GM18511 (cell line): ENCODE results near the gene RUBCN.
A peak's percentile ranks its signal among the peaks of the same experiment; 100 is the strongest.

Source experiments
- ATAC-seq: cut with Tn5 transposase; IDR thresholded peaks from one replicate; pipeline ENCODE4 v1.9.1; 2021; ENCODE audit warnings: mild to moderate bottlenecking, moderate library complexity; ENCODE audit not compliant: unreplicated experiment

Gene RUBCN

GRCh38 chr3:197736491-197737318 is at the start of gene RUBCN:
TSS of gene RUBCN (minus strand) at chr3:197736904. CDS start at chr3:197736719, 185 bp downstream.
- ATAC-seq, result peak; percentile 81

- no peak for ATAC-seq
These were observed 47.4 kb upstream of the RUBCN start for GRCh38 chr3:197784019-197784585.

GRCh38 chr3:197782230-197782629 is 45.5 kb upstream of the RUBCN start:
- no peak for ATAC-seq

GRCh38 chr3:197775317-197775716 is 38.6 kb upstream of the RUBCN start:
- ATAC-seq, result no peak

DNA sequence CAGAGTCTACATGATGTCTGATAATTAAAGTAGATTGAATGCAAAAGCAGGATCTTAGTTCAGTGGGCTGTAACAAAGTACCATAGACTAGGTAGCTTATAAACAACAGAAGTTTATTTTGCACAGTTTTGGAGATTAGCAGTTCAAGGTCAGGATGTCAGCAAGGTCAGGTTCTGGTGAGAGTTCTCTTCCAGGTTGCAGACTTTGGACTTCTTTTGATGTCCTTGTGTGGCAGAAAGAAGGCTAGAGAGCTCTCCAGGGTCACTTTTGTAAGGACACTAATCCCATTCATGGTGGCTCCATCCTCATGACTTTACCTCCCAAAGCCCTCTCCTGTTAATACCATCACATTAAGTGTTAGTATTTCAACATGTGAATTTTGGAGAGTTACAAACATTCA is 25.1 kb upstream of the RUBCN start:
- ATAC-seq, result no peak

GRCh38 chr3:197758512-197758911 is 21.8 kb upstream of the RUBCN start:
- ATAC-seq, result no peak

DNA sequence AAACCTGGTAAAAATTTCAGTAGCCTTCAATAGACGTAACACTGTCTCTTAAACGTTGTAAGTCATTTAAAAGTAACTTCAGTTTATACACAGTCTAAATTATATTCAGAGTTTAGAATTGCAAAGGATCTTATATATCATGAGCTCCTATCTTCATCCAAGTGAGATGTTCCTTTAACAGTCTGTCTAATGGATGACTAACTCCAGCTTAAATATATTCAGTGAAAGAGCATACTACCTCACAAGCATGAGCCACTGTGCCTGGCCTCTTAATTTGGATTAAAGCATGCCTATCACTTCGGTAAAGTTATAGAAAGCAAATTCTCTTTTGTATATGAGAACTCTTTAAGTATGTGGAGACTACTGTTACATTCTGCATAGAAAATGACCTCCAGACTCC is 20.0 kb upstream of the RUBCN start:
- no peak for ATAC-seq

DNA sequence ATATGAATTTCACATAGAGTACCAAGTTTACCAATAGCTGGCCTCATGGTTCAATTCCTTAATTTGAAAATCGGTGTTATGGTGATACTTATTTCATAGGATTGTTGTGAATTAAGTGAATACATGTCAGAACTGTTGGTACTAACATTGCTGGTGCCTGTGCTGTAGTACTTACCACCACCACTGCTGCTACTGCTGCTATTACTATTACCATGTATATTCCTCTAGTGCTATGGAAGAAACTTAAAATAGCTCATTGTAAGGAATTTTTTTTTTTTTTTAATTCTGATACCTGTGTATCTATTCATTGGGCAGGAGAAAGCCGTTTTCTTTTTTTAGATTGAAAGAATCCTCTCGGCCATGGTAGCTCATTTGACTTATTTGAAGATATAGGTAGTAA is 16.6 kb upstream of the RUBCN start:
- no peak for ATAC-seq

DNA sequence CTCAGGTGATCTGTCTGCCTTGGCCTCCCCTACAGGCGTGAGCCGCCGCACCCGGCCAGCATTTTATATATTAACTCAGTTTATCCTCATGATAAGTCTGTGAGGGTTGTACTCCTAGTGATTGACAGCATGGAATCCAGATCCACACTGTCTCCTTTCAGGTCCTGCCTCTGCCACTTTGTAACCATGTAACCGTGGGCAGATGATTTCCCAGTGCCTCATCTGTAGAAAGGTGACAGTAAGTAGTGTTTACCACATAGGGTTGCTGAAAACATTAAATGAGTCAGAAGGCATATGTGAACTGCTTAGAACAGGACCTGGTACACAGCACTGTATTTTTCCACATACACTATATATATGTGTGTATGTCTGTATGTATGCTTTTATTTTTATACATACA is 15.4 kb upstream of the RUBCN start:
- ATAC-seq, result no peak

- no peak for ATAC-seq
These were observed 14.4 kb upstream of the RUBCN start for GRCh38 chr3:197750858-197751737.

DNA sequence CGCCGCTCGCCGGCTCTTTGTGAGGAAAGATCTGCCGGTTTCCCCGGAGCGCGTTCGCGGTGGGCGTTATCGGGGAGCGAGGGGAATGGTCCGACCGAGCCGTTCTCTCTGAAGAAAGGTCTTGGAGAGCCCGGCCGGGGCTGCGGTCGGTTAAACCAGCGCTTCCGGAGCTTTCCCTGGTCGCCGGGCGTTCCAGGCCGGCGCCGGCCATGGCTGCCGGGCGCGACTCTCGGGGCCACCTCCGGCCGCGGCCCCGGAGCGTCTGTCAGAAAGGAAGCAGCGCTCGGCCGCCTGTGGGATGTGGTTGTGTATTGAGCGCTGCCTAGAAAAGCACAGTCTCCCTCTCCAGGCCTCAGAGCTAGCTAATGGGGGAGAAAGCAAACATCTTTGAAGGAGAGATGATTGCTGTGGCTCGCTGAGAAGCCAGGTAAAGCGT is 13.7 kb upstream of the RUBCN start:
- peak; percentile 47 for ATAC-seq

DNA sequence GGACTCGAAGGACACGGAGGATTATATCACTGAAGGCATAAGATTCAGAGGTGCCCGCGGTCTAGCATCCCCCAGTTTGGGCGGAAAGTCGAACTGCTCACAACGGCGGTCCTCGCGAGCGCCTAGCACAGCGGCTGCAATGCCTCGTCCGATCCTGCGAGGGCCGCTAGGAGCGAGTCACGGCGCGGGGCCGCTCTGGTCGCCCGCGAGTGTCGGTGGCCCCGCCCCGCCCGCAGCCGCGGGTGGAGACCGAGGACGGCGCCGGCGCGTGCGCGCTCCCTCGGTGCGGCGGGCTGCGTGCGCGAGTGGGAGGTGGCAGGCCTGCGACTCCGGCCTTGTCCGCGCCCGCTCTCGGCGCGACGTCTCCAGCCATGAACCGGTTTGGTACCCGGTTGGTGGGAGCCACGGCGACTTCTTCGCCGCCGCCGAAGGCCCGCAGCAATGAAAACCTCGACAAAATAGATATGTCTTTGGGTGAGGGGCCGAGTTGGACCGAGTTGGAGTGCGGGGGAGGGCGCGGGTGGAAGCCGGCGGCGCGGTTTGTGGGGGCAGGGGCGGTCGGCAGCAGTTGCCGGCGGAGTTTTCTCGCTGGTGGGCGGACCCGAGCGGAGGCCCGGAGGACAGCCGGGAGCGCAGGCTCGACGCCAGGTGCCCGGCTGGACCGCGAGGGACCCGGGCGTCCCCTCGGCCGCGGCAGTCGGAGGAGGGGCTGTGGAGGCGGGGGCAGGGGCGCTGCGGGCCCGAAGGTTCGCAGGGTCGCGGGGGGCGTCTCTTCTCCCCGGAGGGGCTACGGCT is 13.1 kb upstream of the RUBCN start, which contains the start of gene FYTTD1:
FYTTD1 (plus strand) TSS at position 283 of the 795 bp plus-strand sequence; CDS start at position 372, 89 bp downstream.
- ATAC-seq, result peak; percentile 83

DNA sequence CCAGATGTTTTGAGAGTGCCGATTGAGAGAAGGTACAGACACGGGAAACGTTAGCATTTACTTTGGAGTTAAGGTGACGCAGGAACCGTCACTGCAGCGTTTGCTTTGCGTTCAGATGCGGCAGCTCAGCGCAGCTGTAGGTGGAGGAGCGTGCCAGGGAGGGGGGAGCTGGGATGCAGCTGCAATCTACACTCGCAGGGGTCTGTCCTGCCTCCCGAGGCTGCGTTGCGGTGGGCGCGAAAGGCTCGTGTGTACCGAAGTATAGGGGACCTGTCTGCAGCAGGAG is 12.6 kb upstream of the RUBCN start:
- ATAC-seq, result peak; percentile 52

GRCh38 chr3:197748597-197749314 is 12.1 kb upstream of the RUBCN start:
- no peak for ATAC-seq

DNA sequence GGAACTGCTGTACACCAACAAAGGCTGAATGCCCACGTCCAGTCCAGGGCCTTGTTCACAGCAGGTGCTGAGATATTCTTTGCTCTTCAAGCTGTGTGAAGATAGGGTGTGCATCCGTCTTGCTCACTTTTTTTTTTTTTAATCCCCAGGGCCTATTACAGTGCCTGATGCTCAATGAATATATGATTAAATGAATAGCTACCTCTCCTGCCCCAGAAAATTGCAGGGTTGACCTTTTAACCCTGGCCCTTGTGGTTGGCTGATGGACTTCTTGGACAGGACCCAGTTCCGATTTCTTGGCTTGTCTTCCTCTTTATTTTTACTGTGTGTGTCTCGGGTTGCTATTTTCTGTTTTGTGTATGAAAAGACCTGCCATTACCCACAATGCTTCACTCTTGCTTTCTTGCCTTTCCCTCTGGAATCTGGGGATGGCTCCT is 10.1 kb upstream of the RUBCN start:
- no peak for ATAC-seq

GRCh38 chr3:197746209-197746608 is 9.5 kb upstream of the RUBCN start:
- no peak for ATAC-seq

DNA sequence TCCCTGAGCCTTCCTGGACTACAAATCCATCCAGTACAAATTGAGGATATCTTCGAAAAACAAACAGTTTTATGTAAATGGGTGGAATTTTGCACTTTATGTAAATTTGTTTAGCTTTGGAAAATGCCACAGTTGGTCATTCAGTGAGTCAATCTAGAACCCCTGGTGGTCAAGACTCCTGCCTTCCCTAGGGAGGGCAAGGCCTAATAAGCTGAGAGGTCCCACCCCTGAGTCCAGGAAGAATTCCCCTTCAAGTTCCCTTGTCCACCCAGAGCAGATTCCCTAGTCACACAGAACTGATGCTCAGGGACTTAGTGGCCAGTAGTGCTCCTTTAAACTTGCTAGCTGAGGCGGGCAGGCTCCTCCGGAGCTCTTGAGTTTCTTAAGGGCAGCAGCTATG is 6.1 kb upstream of the RUBCN start:
- ATAC-seq, result no peak

DNA sequence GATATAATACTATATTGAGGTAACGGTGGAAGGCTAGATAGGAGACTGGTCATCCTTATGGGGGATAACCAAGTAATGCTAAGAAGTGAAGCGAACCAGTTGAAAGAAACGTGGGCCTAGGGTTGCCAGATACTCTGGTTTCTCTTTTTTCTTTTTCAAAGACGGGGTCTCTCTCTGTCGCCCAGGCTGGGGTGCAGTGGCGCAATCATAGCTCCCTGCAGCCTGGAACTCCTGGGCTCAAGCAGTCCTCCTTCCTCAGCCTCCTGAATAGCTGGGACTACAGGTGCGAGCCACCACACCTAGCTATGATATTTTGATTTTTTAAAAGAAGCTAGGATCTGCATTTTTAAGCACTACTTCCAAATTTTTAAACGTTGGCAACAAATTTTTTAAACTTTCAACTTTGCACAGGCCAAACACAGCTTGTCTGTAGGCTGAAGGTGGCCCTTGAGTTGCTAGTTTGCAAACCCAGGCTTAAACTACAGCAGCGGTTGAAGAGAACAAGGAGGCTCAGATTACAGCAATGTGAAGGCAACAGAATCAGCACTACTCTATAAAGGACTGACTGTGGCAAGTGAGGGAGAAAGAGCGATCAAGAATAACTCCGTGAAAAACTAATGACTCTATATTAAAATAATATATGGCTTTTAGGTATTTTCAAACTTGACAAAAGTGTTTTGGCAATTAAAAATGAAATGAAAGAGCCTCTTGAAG is 1.2 kb upstream of the RUBCN start:
- no peak for ATAC-seq

DNA sequence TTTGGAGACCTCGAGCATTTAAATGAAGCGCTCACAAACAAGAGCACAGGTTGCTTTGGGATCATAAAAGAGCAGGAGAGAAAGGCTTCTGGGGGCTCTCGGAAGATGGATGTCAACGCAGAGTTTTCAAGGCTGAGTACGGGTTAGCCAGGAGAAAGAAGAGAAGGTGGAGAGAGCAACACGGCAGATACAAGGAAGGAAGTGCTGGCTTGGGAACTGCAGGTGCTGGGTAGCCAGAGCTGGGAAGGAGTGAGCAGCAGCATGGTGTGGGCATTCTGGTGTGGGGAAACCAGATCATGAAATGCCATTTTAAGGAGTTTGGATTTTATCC is 580 bp upstream of the RUBCN start:
- ATAC-seq, result no peak
